GM19452 (cell line): ENCODE results near the gene NRIP1.

Experiments
- ATAC-seq: cut with Tn5 transposase; IDR thresholded peaks from one replicate; pipeline ENCODE4 v1.9.1; 2021; ENCODE audit not compliant: unreplicated experiment

The NRIP1 gene, protein sequence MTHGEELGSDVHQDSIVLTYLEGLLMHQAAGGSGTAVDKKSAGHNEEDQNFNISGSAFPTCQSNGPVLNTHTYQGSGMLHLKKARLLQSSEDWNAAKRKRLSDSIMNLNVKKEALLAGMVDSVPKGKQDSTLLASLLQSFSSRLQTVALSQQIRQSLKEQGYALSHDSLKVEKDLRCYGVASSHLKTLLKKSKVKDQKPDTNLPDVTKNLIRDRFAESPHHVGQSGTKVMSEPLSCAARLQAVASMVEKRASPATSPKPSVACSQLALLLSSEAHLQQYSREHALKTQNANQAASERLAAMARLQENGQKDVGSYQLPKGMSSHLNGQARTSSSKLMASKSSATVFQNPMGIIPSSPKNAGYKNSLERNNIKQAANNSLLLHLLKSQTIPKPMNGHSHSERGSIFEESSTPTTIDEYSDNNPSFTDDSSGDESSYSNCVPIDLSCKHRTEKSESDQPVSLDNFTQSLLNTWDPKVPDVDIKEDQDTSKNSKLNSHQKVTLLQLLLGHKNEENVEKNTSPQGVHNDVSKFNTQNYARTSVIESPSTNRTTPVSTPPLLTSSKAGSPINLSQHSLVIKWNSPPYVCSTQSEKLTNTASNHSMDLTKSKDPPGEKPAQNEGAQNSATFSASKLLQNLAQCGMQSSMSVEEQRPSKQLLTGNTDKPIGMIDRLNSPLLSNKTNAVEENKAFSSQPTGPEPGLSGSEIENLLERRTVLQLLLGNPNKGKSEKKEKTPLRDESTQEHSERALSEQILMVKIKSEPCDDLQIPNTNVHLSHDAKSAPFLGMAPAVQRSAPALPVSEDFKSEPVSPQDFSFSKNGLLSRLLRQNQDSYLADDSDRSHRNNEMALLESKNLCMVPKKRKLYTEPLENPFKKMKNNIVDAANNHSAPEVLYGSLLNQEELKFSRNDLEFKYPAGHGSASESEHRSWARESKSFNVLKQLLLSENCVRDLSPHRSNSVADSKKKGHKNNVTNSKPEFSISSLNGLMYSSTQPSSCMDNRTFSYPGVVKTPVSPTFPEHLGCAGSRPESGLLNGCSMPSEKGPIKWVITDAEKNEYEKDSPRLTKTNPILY (N-terminal part only)

DNA sequence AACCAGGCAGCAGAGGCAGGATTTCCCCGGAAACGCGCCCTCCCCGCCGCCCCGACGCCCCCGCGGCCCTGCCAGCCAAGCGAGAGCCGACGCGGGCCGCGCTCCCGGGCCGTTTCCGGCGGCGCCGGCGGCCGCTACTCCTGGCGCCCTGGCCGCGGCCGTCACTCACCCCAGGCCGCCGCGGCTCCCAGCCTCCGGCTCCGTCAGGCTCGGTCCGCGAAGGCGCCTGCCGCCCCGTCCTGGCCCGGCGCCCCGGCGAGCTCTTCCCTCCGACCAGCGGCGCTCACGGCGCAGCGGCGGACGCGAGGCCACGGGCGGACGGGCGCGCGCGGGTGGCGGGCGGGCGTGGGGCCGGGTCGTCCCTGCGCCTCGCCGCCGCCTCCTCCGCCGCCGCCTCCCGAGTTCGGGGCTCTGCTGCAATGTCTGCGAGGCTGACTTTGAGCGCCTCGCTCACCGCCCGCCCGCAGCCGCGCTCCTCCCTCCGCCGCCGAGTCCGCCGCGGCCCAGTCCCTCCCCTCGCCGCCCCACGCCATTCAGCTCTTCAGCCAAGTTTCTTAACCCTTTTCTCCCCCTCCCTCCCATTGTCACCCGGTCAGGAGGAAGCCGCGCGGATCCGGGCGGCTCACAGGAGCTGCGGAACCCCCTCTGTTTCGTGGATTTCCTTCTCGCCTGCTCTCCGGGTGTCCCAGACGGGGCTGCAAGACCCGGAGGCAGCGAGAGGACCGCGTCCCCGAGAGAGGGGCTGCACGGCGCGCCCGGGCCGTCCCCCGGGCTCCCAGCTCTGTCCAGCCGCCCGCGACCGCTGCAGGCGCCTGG lies at the start of gene NRIP1:
Gene NRIP1, minus strand, starts transcription at position 425 of the 816 bp plus-strand sequence. CDS start 96,808 bp downstream, outside the sequence.
- peak; percentile 79 for ATAC-seq

DNA sequence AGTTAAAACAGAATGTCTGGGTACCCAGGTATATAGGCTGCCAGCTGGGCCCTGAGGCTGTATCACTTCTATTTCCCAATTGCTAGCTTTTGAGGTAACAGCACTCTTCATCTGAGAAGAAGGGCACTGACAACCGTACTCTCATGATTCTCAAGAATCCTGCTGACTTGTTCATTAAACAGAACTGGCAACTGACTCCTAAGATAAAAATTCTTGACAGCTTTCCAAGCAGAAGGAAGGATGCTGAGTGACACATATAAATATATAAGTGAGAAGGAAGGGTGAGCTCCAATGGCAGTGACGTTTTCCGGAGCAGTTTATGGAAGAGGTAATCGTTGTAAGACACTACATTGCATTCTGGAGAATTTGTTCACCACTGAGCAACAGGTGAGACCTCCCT lies 48.1 kb upstream of the NRIP1 start:
- no peak for ATAC-seq

DNA sequence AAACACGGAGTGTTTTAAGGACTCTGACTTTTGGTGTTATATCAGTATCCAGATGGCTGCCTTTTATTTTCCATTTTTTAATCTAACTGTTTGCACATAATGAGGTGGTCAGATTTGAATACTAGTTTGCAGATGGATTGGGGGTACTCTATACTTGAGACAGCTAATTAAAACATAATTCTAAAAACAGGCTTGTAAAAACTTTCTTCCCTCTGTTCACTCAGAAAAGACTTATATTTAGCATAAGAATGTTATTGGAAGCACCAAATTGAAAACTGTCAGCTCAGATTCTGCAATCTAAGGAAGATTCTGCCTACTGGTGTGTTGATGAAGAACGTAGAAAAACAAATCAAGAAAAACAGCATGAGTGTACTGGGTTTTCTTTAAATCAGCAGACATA lies 44.0 kb upstream of the NRIP1 start:
- ATAC-seq: no peak

DNA sequence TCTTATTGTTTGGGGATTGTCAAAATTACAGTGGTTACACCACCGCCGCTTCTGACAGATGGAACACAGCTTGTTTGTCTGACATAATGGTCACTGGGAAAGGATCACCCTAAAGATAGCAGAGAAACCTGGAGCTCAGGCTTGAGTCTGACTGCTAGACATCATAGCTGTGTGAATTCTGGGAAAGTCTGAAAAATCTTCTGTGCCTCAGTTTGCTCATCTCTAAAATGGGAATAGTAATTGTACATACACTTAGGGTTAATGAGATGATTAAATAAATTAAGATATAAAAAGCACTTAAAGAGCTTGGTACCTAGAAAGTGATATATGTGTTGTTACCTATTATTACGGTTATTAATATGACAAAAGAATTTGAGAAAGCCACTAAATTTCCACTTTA lies 39.7 kb upstream of the NRIP1 start:
- ATAC-seq: no peak

DNA sequence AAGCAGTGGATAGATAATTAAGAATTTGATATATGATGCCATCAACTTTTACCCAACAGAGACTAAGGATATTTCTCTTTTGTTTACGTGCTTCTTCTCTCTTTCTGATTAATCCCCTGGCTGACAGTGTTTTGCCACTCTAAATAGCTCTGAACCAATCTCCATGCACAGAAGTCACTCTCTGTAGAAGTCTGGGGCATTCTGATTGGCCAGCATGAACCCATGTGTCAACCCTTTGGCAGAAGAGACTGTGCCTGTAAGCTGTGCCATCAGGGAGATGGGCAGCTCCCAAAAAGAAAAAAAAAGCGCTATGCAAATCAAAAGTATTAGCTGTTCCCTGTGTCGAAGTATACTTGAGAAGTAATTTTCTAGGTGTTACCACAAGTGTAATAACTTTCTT lies 34.1 kb upstream of the NRIP1 start:
- no peak for ATAC-seq

DNA sequence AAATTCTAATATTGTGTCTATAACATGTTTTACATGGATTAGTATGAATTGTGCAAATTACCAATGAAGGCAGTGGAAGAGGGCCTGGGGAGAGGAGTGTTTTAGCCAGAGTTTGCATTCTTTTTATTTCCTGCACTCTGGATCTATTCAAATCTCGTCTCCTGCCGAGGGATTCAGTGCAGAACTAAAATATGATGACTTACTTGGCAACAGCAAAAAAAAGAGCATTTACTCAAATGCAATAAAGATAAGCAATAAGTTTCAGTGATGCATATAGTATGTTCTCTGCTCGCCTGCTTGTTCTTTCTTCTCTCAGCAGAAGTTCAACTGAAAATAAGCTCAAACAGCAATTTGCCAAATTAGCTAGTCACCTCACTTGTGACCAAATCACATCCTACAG lies 33.4 kb upstream of the NRIP1 start:
- ATAC-seq: no peak

DNA sequence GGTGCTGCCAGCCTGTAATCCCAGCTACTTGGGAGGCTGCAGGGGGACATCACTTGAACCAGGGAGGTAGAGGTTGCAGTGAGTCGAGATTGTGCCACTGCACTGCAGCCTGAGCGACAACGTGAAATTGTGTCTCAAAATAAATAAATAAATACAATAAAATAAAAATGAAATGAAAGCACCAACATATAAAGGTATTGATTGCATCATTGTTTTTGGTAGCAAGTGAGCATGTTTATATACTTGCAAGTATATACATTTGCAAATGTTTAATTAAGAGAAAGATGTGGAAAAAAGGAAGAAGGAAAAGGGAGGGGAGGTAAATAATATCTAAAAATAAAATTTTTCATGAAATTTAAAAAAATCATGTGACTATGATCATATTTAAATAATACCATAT lies 32.8 kb upstream of the NRIP1 start:
- no peak for ATAC-seq

DNA sequence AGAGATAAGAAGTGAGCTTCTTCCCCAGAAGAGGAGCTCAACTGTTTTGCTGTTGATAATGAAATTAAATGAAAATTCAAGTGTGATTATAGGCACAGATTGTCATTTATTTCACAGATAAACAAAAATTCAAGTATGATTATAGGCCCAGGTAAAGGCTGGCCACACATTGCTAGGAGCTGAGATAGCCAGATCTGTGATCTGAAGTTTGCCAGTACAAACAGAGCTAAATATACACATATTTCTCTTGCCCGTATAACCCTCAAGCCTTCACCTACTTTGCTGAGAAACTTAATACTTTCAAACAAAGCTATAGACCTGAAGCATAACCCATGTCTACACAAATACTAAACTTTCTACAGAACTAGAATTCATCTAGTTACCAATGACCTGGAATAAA lies 31.3 kb upstream of the NRIP1 start:
- ATAC-seq: no peak

DNA sequence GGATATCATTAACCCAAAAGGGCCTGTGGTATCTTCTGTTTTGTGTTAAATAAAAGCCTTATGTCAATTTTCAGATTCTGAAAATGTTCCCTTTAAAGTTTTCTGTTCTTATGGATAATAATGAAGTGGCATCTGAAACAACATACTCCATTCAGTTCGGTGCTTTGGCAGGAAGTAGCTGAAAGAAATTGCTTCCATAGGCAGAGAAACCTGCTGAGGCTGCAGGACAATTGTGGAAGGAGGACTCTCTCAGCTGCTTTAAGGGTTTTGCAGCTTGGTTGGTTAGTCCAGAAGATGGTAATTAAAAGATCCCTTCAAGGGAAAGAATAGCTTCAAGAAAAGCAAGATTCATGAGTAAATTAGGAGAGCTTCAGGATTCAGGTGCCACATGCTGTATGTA lies 30.5 kb upstream of the NRIP1 start:
- ATAC-seq: no peak

DNA sequence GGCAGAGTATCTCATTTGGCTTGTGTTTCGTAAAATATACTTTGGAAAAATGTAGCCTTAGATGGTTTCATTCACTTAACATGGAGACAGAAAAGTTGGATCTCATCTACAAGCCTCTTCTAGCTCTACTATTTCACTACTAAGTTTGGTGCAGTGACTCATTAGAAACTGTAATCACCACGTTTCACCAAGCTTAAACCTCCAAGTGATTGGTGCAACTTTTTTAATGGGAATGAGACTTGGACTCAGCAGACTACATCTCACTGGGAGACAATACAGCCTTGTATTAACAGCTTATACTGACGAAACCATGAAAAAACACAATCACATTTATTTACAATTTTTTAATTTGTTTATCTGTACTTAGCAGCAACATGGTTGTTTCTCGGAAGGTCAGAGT lies 29.9 kb upstream of the NRIP1 start:
- ATAC-seq: no peak

DNA sequence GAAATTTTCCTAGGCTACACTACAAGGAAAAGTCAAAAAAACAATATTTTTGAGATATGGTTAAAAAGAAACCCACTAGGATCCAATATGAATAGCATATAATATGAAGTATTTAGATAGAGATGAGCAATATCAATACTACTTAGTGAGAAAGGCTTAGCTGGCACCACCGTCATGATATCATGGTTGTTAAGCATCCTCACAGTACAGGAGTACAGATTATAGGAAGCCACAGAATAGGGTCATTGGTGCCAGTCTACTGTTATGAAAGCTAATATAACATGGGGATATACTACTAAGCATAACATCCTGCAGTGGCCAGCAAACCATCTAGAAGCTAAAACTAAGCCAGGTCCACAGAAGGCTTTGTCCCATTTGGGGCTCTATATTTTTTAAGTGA lies 28.4 kb upstream of the NRIP1 start:
- ATAC-seq: no peak

DNA sequence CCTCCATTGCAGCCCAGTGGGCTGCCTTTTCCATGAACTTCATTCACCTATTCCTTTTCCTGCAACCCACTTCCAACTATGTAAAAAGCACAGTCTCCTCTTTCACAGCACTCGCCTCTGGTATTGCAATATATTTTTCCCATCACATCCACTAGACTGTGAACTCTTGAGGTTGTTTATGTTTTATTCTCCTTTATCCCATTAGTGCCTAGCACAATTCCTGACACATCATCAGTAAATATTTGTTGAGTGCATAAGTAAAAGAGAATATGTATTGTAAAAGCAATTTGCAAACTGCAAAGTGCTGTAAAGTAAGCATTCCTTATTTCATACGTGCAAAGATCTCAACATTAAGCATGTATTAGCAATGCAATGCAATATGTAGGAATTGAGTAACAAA lies 27.9 kb upstream of the NRIP1 start:
- ATAC-seq: no peak

DNA sequence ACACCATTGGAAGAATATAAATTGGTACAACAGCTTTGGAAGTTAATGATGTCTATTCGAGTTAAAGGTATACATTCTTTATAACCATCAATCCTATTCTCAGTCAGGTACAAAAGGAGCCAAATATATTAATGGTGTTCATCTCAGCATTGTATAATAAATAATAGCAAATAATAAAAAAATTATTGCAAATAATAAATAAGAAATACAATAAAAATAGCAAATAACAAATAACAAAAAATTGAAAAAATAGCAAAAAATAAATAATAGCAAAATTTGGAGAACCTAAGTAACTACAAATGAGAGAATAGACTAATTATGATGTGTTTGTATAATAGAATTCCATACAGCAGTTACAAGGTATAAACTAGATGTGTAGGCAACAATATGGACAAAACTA lies 25.6 kb upstream of the NRIP1 start:
- no peak for ATAC-seq

DNA sequence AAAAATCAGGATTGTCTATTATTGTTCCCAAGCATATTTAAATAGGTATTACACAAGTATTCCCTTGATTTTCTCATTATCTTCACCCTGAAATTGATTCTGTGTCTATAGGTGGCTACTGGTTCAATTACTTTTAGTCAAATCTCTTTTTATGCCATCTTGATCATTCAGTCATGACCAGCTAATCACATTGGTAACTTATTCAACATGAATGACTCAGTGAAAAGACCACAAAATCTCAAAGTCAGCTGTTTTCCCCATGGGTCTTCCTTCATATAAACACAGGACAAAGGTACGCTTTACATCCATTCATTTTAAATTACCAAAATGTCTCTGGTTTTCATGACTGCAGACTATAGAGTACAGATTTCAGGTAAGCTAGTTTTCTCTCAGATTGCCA lies 23.7 kb upstream of the NRIP1 start:
- ATAC-seq: no peak

DNA sequence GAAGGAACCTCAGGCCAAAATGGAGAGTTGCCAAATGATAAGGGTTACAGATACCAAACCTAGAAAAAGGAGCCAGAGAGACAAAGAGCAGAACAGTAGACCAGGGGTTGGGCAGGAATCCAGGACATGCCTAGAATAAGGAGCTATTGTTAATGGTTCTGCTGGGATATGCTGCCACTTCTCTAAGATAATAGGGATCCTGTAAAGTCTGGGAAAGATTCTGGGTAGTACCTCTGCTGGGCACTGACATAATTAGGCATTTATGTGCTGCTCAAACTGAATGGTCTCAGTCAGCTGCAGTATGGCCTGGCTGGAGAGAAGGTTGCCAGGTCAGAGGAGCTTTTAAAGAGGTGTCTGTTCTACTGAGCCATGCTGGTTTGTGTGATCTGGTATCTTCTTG lies 19.9 kb upstream of the NRIP1 start:
- no peak for ATAC-seq

DNA sequence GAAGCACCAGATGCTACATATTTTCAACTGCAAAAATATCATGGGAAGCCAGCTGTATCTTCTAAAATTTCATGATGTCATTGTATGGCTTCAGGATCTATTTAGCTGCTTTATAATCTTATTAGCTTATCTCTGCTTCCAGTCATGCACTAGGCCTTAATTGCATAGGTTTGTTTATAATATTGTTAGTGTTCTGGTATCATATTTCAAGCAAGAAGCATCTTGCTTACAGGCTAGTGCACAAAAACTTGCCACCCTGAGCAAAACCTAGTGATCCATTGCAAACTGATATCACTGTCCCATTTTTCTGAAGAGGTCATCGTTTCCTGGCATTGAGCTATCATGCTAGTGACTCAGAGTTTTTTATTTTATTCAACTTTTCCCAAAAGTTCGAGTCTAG lies 15.7 kb upstream of the NRIP1 start:
- ATAC-seq: no peak

DNA sequence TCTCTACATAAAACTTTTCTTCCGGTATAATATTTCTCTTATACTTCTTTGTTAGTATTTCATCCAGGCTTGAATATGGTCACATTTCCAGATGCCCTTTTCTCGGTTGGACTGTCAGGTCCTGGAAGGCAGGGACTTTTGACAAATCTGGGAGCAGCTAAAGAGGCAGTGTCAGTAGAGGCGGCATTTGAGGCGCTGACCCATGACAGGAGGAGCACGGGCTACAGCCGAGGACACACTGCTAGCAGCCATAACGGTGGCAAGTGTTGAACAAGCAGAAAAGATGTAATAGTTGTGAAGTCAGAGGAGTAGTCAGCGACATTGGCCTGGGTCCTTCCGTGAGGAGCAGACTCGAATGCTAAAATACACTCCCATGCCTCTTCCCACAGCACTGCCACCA lies 14.5 kb upstream of the NRIP1 start:
- no peak for ATAC-seq

DNA sequence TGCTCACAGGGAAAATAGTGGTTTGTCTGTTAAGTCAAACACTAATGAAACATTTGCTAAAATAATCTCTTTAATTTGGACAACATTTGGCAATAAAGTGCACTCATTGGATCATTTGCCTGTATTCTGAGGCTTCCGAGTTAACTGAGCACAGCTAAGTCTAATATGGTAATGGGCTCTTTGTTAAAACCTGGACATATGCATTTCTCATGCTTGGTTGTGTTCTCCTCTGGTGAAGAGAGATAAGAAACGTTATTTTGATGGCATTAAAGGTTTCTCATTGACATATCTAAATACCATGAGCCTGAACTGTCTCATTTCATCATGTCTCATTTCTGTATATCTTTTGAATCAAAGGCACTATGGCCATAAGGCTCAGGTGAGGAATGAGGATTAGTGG lies 13.4 kb upstream of the NRIP1 start:
- no peak for ATAC-seq

DNA sequence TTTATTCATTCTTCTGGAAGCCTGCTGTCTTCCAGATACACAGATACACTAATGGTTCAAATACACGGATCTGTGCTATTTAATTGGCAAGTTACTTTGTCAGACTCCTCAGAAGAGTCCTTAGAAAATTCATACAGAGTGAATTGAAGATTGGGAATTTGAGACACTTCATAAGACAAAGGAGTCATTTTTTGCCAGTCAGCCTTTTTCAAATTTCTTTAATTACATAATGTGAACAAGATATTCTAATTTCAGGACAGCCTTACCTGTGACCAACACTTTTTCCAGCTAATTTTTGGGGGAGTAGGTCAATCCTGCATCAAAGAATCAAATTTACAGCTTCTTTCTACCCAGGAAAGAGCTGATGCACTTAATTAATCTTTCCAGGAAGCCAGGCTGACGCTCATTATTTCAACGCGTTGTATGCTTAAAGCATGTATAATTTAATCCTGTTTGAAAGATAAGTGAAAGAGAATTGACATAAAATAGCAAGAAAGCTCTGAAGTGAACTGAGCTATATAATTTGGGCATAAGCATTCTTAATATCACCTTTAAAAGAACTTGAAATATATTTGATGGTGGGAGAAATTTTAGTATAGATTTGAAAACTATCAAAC lies 12.8 kb upstream of the NRIP1 start:
- ATAC-seq: no peak

DNA sequence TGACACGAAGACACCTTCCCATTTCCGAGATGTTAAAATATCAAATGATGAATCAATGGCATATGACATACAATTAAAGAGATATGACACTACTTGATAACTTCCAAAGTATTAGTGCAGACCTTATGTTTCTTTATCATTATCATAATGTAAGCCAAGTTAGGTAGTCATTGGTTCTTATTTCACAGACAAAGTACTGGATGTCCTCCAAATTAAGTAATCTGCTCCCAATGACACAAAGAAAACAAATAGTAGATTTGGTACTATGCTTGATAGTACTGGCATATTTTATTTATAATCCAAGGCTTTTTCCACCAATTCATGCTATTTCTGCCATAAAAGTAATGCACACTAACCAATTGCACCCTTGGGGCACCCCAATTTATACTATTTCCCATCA lies 11.9 kb upstream of the NRIP1 start:
- no peak for ATAC-seq

DNA sequence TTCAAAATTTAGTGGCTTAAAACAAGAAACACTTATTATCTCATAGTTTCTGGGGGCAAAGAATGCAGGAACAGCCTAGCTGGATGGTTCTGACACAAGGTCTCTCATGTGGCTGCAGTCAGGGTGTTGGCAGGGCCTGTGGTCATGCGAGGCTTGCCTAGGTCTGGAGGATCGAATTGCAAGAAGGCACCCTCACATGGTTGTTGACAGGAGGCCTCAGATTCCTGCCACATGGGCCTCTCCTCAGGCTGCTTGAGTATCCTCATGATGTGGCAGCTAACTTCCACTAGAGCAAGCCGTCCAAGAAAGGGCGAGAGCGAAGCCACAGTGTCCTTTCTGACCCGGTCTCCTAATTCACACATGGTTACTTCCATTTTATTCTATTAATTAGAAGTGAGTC lies 6.2 kb upstream of the NRIP1 start:
- ATAC-seq: no peak
